GM18873 (cell line): ENCODE data around the gene TMEM126A.
"Not testable (repeated sequence)": the region's sequence is repeated elsewhere in the genome, so short reads cannot be mapped to it uniquely, and the experiment has no call there.

Source experiments
- ATAC-seq: cut with Tn5 transposase; IDR thresholded peaks from one replicate; pipeline ENCODE4 v1.9.1; 2021; ENCODE audit warnings: mild to moderate bottlenecking, moderate library complexity, moderate number of reproducible peaks; ENCODE audit not compliant: unreplicated experiment, low FRiP score

TMEM126A gene

DNA sequence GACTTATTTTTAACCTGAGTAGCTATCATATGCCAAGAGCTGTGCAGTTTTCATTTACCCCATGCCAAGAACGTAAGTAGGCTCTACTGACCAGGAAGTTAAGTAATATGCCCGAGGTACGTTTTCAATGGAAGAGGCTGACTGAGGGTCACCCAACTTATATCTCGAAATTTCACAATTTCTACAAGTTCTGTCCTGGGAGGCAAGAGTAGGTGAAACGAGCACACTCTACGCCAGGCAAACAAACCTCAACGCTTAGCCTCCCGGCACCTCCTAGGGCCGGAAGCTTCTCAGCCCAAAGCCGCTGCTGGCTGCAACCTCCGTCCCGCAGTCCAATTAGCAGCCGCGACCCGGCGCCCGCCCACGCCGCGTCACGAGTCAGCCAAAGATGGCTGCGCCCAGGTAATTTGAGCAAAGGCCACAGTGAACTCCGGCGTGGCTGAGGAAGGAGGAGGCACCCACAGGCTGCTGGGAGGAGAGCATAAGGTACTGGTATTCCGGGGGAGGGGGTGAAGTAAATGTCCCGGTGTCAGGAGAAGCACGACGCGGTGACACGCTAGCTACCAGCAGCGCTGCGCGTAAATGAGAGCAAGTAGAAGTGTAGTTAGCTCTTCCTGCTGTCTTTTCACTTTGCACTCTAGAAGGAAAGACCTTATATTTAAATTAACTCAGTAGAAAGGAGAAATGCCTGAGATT, at the start of gene TMEM126A:
Gene TMEM126A, plus strand, starts transcription at position 364 of the 696 bp plus-strand sequence. CDS start 2,289 bp downstream, outside the sequence.
- peak; percentile 99 for ATAC-seq

GRCh38 chr11:85599083-85599482, 48.7 kb upstream of the TMEM126A start:
- ATAC-seq, result no peak

GRCh38 chr11:85602526-85603213, 45.1 kb upstream of the TMEM126A start:
- ATAC-seq, result no peak

GRCh38 chr11:85603220-85603619, 44.5 kb upstream of the TMEM126A start:
- ATAC-seq, result no peak

DNA sequence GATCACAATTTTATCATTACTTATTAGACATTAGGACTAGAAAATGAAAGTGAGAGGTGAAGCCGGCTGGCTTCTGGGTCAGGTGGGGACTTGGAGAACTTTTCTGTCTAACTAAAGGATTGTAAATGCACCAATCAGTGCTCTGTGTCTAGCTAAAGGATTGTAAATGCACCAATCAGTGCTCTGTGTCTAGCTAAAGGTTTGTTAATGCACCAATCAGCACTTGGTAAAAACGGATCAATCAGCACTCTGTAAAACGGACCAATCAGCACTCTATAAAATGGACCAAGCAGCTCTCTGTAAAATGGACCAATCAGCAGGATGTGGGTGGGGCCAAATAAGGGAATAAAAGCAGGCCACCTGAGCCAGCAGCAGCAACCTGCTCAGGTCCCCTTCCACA, 41.5 kb upstream of the TMEM126A start:
- ATAC-seq, result not testable (repeated sequence)

GRCh38 chr11:85608621-85609020, 39.1 kb upstream of the TMEM126A start:
- ATAC-seq, result not testable (repeated sequence)

DNA sequence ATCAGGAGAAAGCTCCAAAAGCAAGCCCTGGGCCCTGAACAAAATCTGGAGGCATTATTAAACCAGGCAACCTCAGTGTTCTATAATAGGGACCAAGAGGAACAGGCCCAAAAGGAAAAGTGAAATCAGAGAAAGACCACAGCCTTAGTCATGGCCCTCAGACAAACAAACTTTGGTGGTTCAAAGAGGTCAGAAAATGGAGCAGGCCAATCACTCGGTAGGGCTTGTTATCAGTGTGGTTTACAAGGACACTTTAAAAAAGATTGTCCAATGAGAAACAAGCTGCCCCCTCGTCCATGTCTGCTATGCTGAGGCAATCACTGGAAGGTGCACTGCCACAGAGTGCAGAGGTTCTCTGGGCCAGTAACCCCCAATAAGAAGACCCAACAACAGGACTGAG, 38.5 kb upstream of the TMEM126A start:
- ATAC-seq, result not testable (repeated sequence)

DNA sequence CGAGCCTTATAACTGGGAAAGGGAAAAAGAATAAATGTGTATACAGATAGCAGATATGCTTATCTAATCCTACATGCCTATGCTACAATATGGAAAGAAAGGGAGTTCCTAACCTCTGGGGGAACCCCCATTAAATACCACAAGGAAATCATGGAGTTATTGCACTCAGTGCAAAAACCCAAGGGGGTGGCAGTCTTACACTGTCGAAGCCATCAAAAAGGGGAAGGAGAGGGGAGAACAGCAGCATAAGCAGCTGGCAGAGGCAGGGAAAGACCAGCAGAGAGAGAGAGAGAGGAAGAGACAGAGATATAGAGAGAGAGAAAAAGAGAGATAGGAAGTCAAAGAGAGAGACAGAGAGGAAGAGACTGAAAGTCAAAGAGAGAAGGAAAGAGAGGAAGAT, 36.1 kb upstream of the TMEM126A start:
- ATAC-seq, result not testable (repeated sequence)

- ATAC-seq, result no peak
These were observed 28.3 kb upstream of the TMEM126A start for GRCh38 chr11:85619499-85619898.

DNA sequence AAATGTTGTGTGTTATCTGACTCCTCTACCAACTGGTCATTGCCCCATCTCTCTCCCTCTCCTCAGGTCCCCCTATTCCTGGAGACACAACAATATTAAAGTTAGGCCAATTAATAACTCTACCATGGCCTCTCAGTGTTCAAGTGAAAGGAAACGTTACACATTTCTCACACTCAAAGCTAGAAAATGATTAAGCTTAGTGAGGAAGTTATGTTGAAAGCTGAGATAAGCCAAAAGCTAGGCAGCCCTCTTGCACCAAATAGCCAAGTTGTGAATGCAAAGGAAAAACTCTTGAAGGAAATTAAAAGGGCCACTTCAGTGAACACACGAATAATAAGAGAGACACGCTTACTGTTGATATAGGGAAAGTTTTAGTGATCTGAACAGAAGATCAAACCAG, 27.5 kb upstream of the TMEM126A start:
- ATAC-seq, result no peak

DNA sequence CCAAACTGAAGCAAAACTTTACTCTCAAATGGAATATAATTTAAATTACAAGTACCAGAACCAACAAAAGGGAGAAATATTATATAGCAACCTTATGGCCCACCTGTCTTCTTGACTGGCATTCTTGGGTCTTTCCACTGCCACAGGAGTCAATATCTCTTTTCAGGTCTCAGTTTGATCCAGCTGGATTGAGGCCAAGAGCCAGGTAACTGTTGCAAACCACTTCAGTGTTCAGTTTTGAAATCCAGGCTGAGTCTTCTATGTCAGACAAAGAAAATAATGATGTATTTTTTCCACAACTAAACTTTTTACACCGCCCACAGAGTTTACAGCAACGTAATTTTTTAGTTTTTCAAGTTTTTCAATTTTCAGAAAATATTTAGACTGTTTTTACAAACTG, 21.3 kb upstream of the TMEM126A start:
- no peak for ATAC-seq

GRCh38 chr11:85627332-85627997, 20.3 kb upstream of the TMEM126A start, which contains the start of gene DLG2:
TSS of gene DLG2 (minus strand) at chr11:85627344.
- no peak for ATAC-seq

GRCh38 chr11:85627998-85628770, 19.6 kb upstream of the TMEM126A start, which contains the start of gene TMEM126B:
TSS of gene TMEM126B (plus strand) at chr11:85628593. CDS start at chr11:85628608, 15 bp downstream.
- peak; percentile 99 for ATAC-seq

- no peak for ATAC-seq
These were observed 18.9 kb upstream of the TMEM126A start for GRCh38 chr11:85628771-85629341.

- no peak for ATAC-seq
These were observed 13.0 kb upstream of the TMEM126A start for GRCh38 chr11:85634747-85635146.

DNA sequence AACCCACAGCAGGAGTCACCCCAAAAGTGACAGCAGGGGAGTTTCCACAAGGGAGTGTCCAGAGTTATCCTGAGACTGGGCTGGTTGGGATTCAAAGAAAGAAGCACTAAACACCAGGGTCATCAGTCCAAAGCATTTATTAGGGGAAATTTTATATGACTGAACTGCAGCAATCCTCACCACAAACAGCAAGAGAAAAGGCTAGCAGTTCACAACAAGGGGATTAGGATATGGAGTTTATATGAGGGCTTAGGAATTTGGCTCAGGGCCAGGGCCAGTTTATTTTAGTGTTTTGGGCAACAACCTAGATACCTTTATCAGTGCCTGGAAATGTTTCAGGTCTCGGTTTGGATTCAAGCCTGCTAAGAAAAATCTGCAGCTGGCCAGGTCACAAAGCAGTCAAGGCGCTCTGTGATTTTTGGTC, 4.6 kb upstream of the TMEM126A start:
- ATAC-seq, result no peak

GRCh38 chr11:85647078-85647477, 689 bp upstream of the TMEM126A start:
- ATAC-seq, result peak; percentile 3

DNA sequence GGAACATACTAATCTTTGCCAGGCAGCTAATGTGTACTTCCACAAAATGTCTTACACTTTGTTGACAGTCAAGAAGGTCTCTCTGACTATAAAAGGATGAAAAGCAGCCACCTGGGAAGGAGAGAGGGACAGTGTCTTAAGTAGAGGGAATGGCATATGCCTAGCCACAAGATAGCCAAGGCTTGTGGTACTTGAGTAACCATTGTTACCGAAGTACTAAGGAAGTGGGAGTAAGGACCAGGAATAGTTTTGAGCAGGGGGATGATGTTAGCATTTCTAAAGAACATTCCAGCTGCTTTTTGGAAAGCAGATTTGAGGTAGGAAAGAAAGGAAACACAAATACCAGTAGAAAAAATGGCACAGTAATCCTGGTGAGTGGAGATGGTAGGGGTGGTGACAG, 3.4 kb downstream of the TMEM126A start:
- no peak for ATAC-seq

DNA sequence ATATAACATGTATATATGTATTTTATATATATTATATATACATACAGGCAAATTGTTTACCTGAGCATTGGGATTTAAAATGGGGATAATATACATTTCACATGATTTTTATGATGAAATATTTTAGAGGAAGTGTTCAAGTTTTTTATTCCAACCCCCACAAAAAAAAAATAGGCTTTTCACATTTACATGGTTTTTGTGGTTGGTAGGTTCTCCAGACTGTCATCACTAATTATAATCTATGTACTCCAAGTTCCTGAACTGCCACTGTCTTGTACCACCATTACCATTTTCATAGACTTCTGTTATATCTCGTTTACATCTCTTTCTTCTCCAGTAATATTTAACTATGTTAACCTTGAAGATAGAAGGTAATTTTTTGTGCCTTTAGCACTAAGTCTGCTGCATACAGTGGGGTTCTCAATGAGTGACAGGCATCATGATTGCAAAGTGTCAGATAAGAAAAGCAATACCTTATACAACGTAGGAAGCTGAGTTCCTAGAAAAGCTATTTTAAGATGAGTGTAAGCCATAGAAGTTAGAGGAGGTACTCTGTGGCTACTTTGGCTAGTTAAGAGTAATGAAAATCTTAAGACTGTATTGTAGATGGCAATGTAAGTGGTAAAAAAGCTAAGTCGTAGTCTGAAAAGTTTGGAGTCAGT, 5.2 kb downstream of the TMEM126A start:
- no peak for ATAC-seq

DNA sequence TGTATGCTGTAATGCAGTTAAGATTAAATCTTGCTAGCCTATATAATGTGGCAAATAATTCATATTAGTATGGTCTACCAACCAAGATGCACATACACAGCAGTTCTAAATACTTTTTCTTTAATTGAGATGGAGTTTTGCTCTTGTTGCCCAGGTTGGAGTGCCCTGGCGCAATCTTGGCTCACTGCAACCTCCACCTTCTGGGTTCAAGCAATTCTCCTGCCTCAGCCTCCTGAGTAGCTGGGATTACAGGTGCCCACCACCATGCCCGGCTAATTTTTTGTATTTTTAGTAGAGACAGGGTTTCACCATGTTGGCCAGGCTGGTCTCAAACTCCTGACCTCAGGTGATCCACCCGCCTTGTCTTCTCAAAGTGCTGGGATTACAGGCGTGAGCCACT, 6.6 kb downstream of the TMEM126A start:
- not testable (repeated sequence) for ATAC-seq
